DND-41 (cell line): ENCODE data around the gene P3R3URF.

Experiments used
- ATAC-seq: fragments of 200-7000 bp; cut with Tn5 transposase; 3 replicates; pipeline ENCODE4 v1.9.1; 2021; ENCODE audit warnings: low read depth; ENCODE audit not compliant: insufficient read depth
- DNase-seq: peaks from one replicate; pipeline ENCODE4 v3.0.0-alpha.2; 2020
- H2AFZ ChIP-seq: 2 replicates; pipeline ENCODE4 v1.6.0; 2012; ENCODE audit warnings: low read depth, low read length
- H3K27ac ChIP-seq: 2 replicates; pipeline ENCODE4 v1.5.1; 2012; ENCODE audit warnings: low read length, inconsistent platforms
- H3K27me3 ChIP-seq: fragments of 200-600 bp; sonication (generic); 2 replicates; pipeline ENCODE4 v1.6.0; 2012; ENCODE audit warnings: low read length, mild to moderate bottlenecking, inconsistent platforms; ENCODE audit not compliant: insufficient read depth, poor library complexity
- H3K36me3 ChIP-seq: 2 replicates; pipeline ENCODE4 v1.5.1; 2012; ENCODE audit warnings: low read length, inconsistent platforms; ENCODE audit not compliant: insufficient read depth
- H3K4me1 ChIP-seq: 2 replicates; pipeline ENCODE4 v1.5.1; 2012; ENCODE audit warnings: mild to moderate bottlenecking, low read length; ENCODE audit not compliant: insufficient read depth
- H3K4me2 ChIP-seq: 2 replicates; pipeline ENCODE4 v1.6.0; 2012; ENCODE audit warnings: mild to moderate bottlenecking, moderate library complexity, low read length, inconsistent platforms; ENCODE audit not compliant: insufficient read depth
- H3K4me3 ChIP-seq, 2 experiments: fragments of 200-600 bp in 1 of 2; shearing (Covaris generic) in 1 of 2; 2 replicates each; pipeline ENCODE4 v1.5.1; 2012 to 2016; ENCODE audit warnings: inconsistent platforms in 2 of 2, low read length in 2 of 2, mild to moderate bottlenecking in 2 of 2, low read depth in 1 of 2, moderate library complexity in 1 of 2
- H3K79me2 ChIP-seq: 2 replicates; pipeline ENCODE4 v1.6.0; 2012; ENCODE audit warnings: low read length, inconsistent platforms; ENCODE audit not compliant: insufficient read depth
- H3K9ac ChIP-seq: 2 replicates; pipeline ENCODE4 v1.6.0; 2012; ENCODE audit warnings: low read depth, mild to moderate bottlenecking, inconsistent platforms, low read length, moderate library complexity
- H3K9me3 ChIP-seq: 2 replicates; pipeline ENCODE4 v1.5.1; 2012; ENCODE audit warnings: low read length, moderate library complexity, mild to moderate bottlenecking, inconsistent platforms; ENCODE audit not compliant: insufficient read depth, severe bottlenecking
- H4K20me1 ChIP-seq: 2 replicates; pipeline ENCODE4 v1.6.0; 2012; ENCODE audit warnings: low read length; ENCODE audit not compliant: insufficient read depth
- EZH2 ChIP-seq: IDR thresholded peaks from 3 replicates; pipeline ENCODE4 v1.6.1; 2012; ENCODE audit warnings: borderline replicate concordance, low read depth, mild to moderate bottlenecking, moderate library complexity, low read length, inconsistent platforms; ENCODE audit not compliant: severe bottlenecking
- TF ChIP-seq, protein P1 (sequence below): IDR thresholded peaks from 2 replicates; pipeline ENCODE4 v1.5.1; 2012; ENCODE audit warnings: borderline replicate concordance, low read length, moderate library complexity, mild to moderate bottlenecking; ENCODE audit not compliant: poor library complexity, severe bottlenecking; ENCODE audit errors: extremely low read depth

The P3R3URF gene

DNA sequence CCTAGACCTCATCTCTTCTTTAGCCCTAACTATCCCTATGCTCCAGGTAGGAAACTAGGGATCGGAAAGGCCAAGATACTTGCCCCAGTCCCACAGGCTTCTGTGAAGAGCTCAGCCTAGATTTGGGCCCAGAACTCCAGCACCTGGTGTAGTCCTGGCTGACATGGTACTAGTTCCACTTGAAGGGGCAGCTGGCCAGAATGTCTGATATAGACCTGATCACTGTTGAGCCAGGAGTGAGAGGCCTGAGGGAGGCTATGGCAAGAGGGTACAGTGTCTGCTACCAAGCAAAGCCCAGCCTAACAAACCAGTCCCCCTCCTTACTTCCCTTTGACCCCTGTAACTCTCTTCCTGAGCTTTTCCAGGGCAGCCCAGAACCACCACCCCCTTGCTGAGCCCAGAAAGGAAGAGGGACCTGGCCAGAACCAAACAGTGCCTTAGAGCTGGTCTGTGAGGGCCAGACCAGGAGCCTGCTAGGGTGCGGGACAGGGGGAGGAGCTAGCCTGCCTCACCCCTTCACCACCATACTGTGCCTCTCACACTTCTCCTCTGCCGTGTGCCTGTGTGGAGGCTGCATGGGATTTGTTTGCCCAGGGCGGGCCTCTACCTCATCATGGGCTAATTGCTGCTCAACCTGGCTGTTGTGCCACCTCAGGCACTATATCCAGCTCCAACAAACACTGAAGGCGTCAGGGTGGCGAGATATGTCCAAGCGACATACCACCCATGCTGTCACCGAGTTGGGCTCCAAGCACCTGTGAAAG is 11.0 kb upstream of the P3R3URF start:
- no peaks in the 10 kb centered on the region for H4K20me1 ChIP-seq
- H3K4me2 ChIP-seq = no peak overlapping the region
- TF ChIP-seq, protein P1, sequence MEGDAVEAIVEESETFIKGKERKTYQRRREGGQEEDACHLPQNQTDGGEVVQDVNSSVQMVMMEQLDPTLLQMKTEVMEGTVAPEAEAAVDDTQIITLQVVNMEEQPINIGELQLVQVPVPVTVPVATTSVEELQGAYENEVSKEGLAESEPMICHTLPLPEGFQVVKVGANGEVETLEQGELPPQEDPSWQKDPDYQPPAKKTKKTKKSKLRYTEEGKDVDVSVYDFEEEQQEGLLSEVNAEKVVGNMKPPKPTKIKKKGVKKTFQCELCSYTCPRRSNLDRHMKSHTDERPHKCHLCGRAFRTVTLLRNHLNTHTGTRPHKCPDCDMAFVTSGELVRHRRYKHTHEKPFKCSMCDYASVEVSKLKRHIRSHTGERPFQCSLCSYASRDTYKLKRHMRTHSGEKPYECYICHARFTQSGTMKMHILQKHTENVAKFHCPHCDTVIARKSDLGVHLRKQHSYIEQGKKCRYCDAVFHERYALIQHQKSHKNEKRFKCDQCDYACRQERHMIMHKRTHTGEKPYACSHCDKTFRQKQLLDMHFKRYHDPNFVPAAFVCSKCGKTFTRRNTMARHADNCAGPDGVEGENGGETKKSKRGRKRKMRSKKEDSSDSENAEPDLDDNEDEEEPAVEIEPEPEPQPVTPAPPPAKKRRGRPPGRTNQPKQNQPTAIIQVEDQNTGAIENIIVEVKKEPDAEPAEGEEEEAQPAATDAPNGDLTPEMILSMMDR = no peak
- TF ChIP-seq EZH2 = no peak
- no peaks in the 10 kb centered on the region for H3K9me3 ChIP-seq
- H3K4me3 ChIP-seq = no peak overlapping the region
- no peak overlapping the region for H3K27ac ChIP-seq
- H2AFZ ChIP-seq = no peak overlapping the region
- H3K4me1 ChIP-seq = no peaks in the 10 kb centered on the region; the same call in 1 of the 2 replicates
- DNase-seq (no peak), ATAC-seq (no peak)
- no peaks in the 10 kb centered on the region for H3K79me2 ChIP-seq
- no peaks in the 10 kb centered on the region for H3K27me3 ChIP-seq
- H3K36me3 ChIP-seq = peaks cover 46% of the 10 kb centered on the region
- no peak overlapping the region for H3K9ac ChIP-seq

DNA sequence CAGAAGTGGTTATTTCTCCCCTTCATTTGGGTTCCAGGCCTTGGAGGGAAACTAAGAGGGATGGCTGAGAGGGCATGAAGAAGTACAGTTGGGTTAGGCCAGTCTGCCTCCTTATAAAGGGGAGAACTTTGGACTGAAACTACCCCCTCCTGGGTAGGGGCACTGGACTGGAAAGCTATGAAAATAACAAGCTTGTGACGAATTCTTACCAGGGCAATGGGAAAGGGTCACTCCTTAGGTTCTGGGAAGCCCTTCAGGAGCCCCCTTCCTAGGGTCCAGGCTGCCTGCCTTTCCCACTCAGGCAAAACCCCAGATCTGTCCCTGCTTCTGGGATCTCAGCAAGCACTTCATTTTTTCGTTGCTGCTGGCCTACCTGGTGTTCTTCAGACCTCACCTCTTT is 9.8 kb upstream of the P3R3URF start:
- ATAC-seq (no peak), DNase-seq (no peak)
- Histone ChIP-seq H3K4me1 (peaks cover 7% of the 10 kb centered on the region), H2AFZ (no peak overlapping the region), H3K27me3 (no peaks in the 10 kb centered on the region), H4K20me1 (no peaks in the 10 kb centered on the region), H3K9ac (no peak overlapping the region), H3K79me2 (no peaks in the 10 kb centered on the region), H3K36me3 (peaks cover 38% of the 10 kb centered on the region), H3K4me2 (no peak overlapping the region), H3K9me3 (no peaks in the 10 kb centered on the region), H3K4me3 (no peak overlapping the region), H3K27ac (no peak overlapping the region)
- TF ChIP-seq, protein P1 = no peak
- TF ChIP-seq EZH2 = no peak

DNA sequence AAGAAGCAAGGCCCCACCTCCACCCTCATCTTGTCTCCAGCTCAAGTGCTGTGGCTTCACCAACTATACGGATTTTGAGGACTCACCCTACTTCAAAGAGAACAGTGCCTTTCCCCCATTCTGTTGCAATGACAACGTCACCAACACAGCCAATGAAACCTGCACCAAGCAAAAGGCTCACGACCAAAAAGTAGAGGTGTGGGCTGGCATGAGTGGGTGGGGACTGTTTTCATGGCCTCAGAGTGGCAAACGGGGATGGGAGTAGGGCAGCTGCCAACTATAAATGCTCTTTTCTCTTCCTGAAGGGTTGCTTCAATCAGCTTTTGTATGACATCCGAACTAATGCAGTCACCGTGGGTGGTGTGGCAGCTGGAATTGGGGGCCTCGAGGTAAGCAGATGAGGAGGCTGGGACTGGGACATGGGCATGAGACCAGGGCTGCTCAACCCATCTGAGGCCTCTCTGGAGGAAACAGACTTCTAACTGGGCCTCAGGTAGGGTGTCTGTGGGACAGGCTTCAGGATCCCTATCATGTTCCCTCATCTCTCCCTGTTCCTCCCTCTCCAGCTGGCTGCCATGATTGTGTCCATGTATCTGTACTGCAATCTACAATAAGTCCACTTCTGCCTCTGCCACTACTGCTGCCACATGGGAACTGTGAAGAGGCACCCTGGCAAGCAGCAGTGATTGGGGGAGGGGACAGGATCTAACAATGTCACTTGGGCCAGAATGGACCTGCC is 8.8 kb upstream of the P3R3URF start:
- no peak overlapping the region for H3K27ac ChIP-seq
- no peaks in the 10 kb centered on the region for H3K79me2 ChIP-seq

More for the DNA sequence above, 8.8 kb upstream of the P3R3URF start:
- Histone ChIP-seq H3K9ac (no peak overlapping the region), H3K9me3 (no peaks in the 10 kb centered on the region), H3K27me3 (no peaks in the 10 kb centered on the region), H2AFZ (no peak overlapping the region), H4K20me1 (no peaks in the 10 kb centered on the region), H3K4me2 (no peak overlapping the region), H3K4me1 (peaks cover 7% of the 10 kb centered on the region), H3K36me3 (peaks cover 29% of the 10 kb centered on the region), H3K4me3 (no peak overlapping the region)
- DNase-seq (no peak), ATAC-seq (no peak)
- TF ChIP-seq EZH2 = no peak
- TF ChIP-seq, protein P1 = no peak
